Measurements from ENCODE around the gene CENPU. TPM values are rescaled to one million over a fixed set of nuclear protein-coding genes. Genes with fewer than 3 reads are reported as not detected.

The CENPU gene
- total RNA-seq, 2 donors from 2014 or later: 69.9 to 96.2 TPM

DNA sequence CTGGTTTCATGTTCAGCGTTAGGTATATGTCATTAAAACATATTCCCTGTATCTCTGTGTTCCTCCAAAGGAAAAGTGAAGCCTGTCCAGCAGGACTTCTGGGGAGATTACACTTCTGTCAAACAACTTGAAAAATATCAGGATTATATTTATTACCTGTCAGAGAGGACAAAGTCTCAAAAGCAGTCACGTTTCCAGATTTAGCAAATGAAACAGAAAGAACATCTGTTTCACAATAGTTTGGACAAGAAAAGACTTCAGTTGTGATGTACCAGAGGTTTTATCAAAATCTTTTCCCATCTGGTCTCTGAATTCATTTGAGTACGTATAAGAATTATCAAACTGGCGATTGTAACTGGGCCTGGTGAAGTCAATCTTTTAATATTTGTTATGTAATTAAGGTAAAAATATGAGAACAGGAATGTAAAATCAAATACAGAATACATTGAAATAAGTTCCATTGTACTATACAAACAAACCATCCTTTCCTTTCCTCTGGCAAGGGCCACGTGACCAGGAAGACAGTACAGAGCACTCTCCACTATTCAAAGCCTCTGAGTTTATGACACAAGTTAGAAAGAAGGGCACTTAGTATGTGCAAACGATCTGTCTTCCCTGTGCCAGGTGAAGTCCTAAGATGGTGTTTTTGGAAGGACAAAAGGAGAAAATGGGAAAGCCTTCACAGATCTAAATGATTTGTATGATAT is 87.8 kb downstream of the CENPU start:
- no peaks in the 10 kb centered on the region for H3K4me1 ChIP-seq (ENCODE audit: control insufficient read depth, insufficient read depth, low read length)
- H3K9me3 ChIP-seq (ENCODE audit: control insufficient read depth, low read length): no peaks in the 10 kb centered on the region
- no peak overlapping the region for H3K27ac Mint-ChIP-seq
- no peak for DNase-seq
- peaks cover 35% of the 10 kb centered on the region for H3K4me1 Mint-ChIP-seq
- no peak overlapping the region for H3K27ac ChIP-seq (ENCODE audit: low read depth, low read length)
- H3K4me3 Mint-ChIP-seq: peak overlapping the region; percentile 89
- H3K9me3 Mint-ChIP-seq: no peaks in the 10 kb centered on the region
- no peaks in the 10 kb centered on the region for H3K27me3 ChIP-seq (ENCODE audit: control insufficient read depth, insufficient read depth, low read length, poor library complexity, severe bottlenecking)
- TF ChIP-seq, protein P1, sequence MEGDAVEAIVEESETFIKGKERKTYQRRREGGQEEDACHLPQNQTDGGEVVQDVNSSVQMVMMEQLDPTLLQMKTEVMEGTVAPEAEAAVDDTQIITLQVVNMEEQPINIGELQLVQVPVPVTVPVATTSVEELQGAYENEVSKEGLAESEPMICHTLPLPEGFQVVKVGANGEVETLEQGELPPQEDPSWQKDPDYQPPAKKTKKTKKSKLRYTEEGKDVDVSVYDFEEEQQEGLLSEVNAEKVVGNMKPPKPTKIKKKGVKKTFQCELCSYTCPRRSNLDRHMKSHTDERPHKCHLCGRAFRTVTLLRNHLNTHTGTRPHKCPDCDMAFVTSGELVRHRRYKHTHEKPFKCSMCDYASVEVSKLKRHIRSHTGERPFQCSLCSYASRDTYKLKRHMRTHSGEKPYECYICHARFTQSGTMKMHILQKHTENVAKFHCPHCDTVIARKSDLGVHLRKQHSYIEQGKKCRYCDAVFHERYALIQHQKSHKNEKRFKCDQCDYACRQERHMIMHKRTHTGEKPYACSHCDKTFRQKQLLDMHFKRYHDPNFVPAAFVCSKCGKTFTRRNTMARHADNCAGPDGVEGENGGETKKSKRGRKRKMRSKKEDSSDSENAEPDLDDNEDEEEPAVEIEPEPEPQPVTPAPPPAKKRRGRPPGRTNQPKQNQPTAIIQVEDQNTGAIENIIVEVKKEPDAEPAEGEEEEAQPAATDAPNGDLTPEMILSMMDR (conservative IDR thresholded peaks at IDR 0.05): no peak
- 75 to 90% methylated on average over 2 to 6 of the region's 6 CpGs for WGBS, 2 experiments (ENCODE audit: insufficient coverage in 1 of 2, insufficient read length in 1 of 2)
- no peaks in the 10 kb centered on the region for H3K27me3 Mint-ChIP-seq (ENCODE audit: insufficient read depth)
- no peak overlapping the region for H3K9ac ChIP-seq (ENCODE audit: extremely low read depth, low read length, poor library complexity, severe bottlenecking)
- peaks cover 20% of the 10 kb centered on the region for H3K36me3 ChIP-seq (ENCODE audit: control insufficient read depth, insufficient read depth, low read length)
- no peak overlapping the region for H3K4me3 ChIP-seq (ENCODE audit: low read length)
- peaks cover 18% of the 10 kb centered on the region for H3K36me3 Mint-ChIP-seq (ENCODE audit: low read depth)

DNA sequence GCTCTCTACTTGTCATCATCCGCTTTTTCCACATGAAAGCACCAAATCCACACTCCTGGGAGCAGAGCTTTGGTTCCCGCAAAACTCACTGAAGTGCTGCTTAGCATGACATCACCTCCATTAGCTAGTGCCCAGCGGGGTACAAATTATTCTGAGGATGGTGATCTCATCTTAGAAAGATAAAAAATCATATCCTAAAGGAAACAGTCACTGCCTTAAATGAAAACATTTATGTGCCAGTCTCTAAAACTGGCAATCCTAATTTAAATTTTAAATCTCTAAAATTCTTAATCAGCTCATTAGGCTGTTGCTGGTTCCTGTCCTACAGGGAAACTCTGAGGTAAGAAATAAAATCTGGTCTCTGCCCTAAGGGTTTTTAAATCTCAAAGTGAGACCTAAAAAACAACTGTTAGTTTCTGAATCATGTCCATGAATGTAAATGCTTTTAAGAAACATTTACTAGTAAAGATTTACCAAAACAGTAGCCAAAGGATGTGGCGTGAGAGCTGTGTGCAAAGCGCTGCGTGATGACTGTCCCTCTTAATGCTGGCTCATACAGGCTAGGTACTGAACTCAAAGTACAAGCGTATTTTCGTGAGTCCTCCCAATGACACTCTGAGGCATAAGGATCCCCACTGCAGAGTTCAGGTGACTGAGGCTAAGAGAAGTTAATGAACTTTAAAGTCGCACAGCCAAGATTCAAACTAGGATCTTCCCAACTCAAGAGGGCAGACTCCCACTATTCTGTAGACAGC is 89.2 kb downstream of the CENPU start:
- Histone ChIP-seq H3K9me3 (ENCODE audit: control insufficient read depth, low read length) (no peaks in the 10 kb centered on the region), H3K27me3 (ENCODE audit: control insufficient read depth, insufficient read depth, low read length, poor library complexity, severe bottlenecking) (no peaks in the 10 kb centered on the region), H3K4me3 (ENCODE audit: low read length) (no peak overlapping the region), H3K9ac (ENCODE audit: extremely low read depth, low read length, poor library complexity, severe bottlenecking) (no peak overlapping the region), H3K36me3 (ENCODE audit: control insufficient read depth, insufficient read depth, low read length) (peaks cover 26% of the 10 kb centered on the region), H3K4me1 (ENCODE audit: control insufficient read depth, insufficient read depth, low read length) (no peaks in the 10 kb centered on the region), H3K27ac (ENCODE audit: low read depth, low read length) (no peak overlapping the region)
- Mint-ChIP-seq H3K27me3 (ENCODE audit: insufficient read depth) (no peaks in the 10 kb centered on the region), H3K27ac (peak overlapping the region; percentile 78), H3K4me1 (peaks cover 27% of the 10 kb centered on the region), H3K9me3 (no peaks in the 10 kb centered on the region), H3K4me3 (no peak overlapping the region), H3K36me3 (ENCODE audit: low read depth) (peaks cover 21% of the 10 kb centered on the region)
- DNase-seq: no peak
- 65 to 78% methylated on average over 5 to 7 of the region's 9 CpGs for WGBS, 2 experiments (ENCODE audit: insufficient coverage in 1 of 2, insufficient read length in 1 of 2)
- TF ChIP-seq, protein P1 (conservative IDR thresholded peaks at IDR 0.05): no peak

Other genes with a start within 250 kb of the CENPU start
- gene CASP3, start 84.6 kb downstream of the CENPU start, total RNA-seq: 10 to 100 TPM; 49.8 to 62.9 TPM
- 10 to 100 TPM; 10.1 to 12.0 TPM for gene PRIMPOL, start 84.4 kb downstream of the CENPU start, total RNA-seq
- 1 to 10 TPM; 3.8 to 5.2 TPM for gene ACSL1, start 91.9 kb upstream of the CENPU start, total RNA-seq

Data from endodermal cell (in vitro differentiated cells).